ELF-1 (cell line): ENCODE measurements around the gene SH3TC1.
A peak's percentile ranks its signal among the peaks of the same experiment; 100 is the strongest.

Experiments used
- DNase-seq: peaks from one replicate; pipeline ENCODE4 v3.0.0-alpha.2; 2016; ENCODE audit warnings: low read depth, low spot score

The SH3TC1 gene

GRCh38 chr4:8241895-8242696 lies 43.0 kb downstream of the SH3TC1 start:
- DNase-seq, result peak; percentile 97

GRCh38 chr4:8242782-8243560 lies 43.9 kb downstream of the SH3TC1 start:
- peak; percentile 62 for DNase-seq

- no peak for DNase-seq
These were observed 45.1 kb downstream of the SH3TC1 start for GRCh38 chr4:8244001-8244757.

- no peak for DNase-seq
These were observed 45.9 kb downstream of the SH3TC1 start for GRCh38 chr4:8244931-8245460.

- no peak for DNase-seq
These were observed 47.1 kb downstream of the SH3TC1 start for GRCh38 chr4:8245884-8246833.

GRCh38 chr4:8247047-8247930 lies 48.2 kb downstream of the SH3TC1 start:
- DNase-seq, result no peak

- no peak for DNase-seq
These were observed 49.0 kb downstream of the SH3TC1 start for GRCh38 chr4:8248091-8248490.

GRCh38 chr4:8250227-8250626 lies 51.1 kb downstream of the SH3TC1 start:
- DNase-seq, result no peak

- no peak for DNase-seq
These were observed 51.5 kb downstream of the SH3TC1 start for GRCh38 chr4:8250637-8251036.

GRCh38 chr4:8251110-8251883 lies 52.2 kb downstream of the SH3TC1 start:
- no peak for DNase-seq

GRCh38 chr4:8252301-8253173 lies 53.4 kb downstream of the SH3TC1 start:
- DNase-seq, result peak; percentile 42

- no peak for DNase-seq
These were observed 55.0 kb downstream of the SH3TC1 start for GRCh38 chr4:8254076-8254475.

GRCh38 chr4:8255698-8256441 lies 56.8 kb downstream of the SH3TC1 start:
- DNase-seq, result peak; percentile 48

- DNase-seq, result no peak
These were observed 58.8 kb downstream of the SH3TC1 start for GRCh38 chr4:8257854-8258253.

- no peak for DNase-seq
These were observed 59.6 kb downstream of the SH3TC1 start for GRCh38 chr4:8258552-8259212.

GRCh38 chr4:8259743-8260430 lies 60.8 kb downstream of the SH3TC1 start:
- DNase-seq, result no peak
